ENCODE data around the gene TBCD.
"Not testable (repeated sequence)": the region's sequence is repeated elsewhere in the genome, so short reads cannot be mapped to it uniquely, and the experiment has no call there.

TBCD gene

GRCh38 chr17:82950525-82951102 is 198.7 kb downstream of the TBCD start:
- H3K27me3 ChIP-seq (replicated peaks; ENCODE audit: insufficient read depth, low read length): no peaks in the 10 kb centered on the region
- H2AFZ ChIP-seq (ENCODE audit: low read length): no peak overlapping the region
- H3K36me3 ChIP-seq (replicated peaks; ENCODE audit: insufficient read depth, low read length): no peaks in the 10 kb centered on the region
- H3K79me2 ChIP-seq (ENCODE audit: low read length): no peaks in the 10 kb centered on the region
- H3K4me3 ChIP-seq (ENCODE audit: low read length): no peak overlapping the region
- H3K27ac ChIP-seq (ENCODE audit: low read length): no peak overlapping the region
- no peaks in the 10 kb centered on the region for H3F3A ChIP-seq (ENCODE audit: insufficient read depth, low read length)
- no peak for TF ChIP-seq EZH2phosphoT487 (IDR thresholded peaks at IDR 0.05; ENCODE audit: low read length)
- TF ChIP-seq, protein P1, sequence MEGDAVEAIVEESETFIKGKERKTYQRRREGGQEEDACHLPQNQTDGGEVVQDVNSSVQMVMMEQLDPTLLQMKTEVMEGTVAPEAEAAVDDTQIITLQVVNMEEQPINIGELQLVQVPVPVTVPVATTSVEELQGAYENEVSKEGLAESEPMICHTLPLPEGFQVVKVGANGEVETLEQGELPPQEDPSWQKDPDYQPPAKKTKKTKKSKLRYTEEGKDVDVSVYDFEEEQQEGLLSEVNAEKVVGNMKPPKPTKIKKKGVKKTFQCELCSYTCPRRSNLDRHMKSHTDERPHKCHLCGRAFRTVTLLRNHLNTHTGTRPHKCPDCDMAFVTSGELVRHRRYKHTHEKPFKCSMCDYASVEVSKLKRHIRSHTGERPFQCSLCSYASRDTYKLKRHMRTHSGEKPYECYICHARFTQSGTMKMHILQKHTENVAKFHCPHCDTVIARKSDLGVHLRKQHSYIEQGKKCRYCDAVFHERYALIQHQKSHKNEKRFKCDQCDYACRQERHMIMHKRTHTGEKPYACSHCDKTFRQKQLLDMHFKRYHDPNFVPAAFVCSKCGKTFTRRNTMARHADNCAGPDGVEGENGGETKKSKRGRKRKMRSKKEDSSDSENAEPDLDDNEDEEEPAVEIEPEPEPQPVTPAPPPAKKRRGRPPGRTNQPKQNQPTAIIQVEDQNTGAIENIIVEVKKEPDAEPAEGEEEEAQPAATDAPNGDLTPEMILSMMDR (IDR thresholded peaks at IDR 0.05; ENCODE audit: low read length): no peak
- TF ChIP-seq EZH2 (optimal IDR thresholded peaks at IDR 0.05; ENCODE audit: low read depth, low read length): no peak
- H3K9ac ChIP-seq (ENCODE audit: low read length): no peak overlapping the region
- no peak overlapping the region for H3K4me2 ChIP-seq (ENCODE audit: low read depth, low read length)
- no peak for DNase-seq
- H4K20me1 ChIP-seq (ENCODE audit: insufficient read depth, low read length): no peaks in the 10 kb centered on the region
- no peaks in the 10 kb centered on the region for H3K9me2 ChIP-seq (replicated peaks; ENCODE audit: insufficient read depth, low read length)
- no peaks in the 10 kb centered on the region for H3K9me3 ChIP-seq (replicated peaks; ENCODE audit: insufficient read depth, low read length)
- no peaks in the 10 kb centered on the region for H3K4me1 ChIP-seq (ENCODE audit: low read length)

GRCh38 chr17:82952019-82952418 is 200.2 kb downstream of the TBCD start:
- Histone ChIP-seq H3K4me2 (ENCODE audit: low read depth, low read length) (no peak overlapping the region), H2AFZ (ENCODE audit: low read length) (no peak overlapping the region), H3K9me3 (replicated peaks; ENCODE audit: insufficient read depth, low read length) (no peaks in the 10 kb centered on the region), H3F3A (ENCODE audit: insufficient read depth, low read length) (no peaks in the 10 kb centered on the region), H3K9ac (ENCODE audit: low read length) (no peak overlapping the region), H3K4me1 (ENCODE audit: low read length) (no peaks in the 10 kb centered on the region), H3K27ac (ENCODE audit: low read length) (no peak overlapping the region), H3K4me3 (ENCODE audit: low read length) (no peak overlapping the region), H3K36me3 (replicated peaks; ENCODE audit: insufficient read depth, low read length) (no peaks in the 10 kb centered on the region), H4K20me1 (ENCODE audit: insufficient read depth, low read length) (no peaks in the 10 kb centered on the region), H3K79me2 (ENCODE audit: low read length) (no peaks in the 10 kb centered on the region), H3K9me2 (replicated peaks; ENCODE audit: insufficient read depth, low read length) (no peaks in the 10 kb centered on the region), H3K27me3 (replicated peaks; ENCODE audit: insufficient read depth, low read length) (no peaks in the 10 kb centered on the region)
- TF ChIP-seq EZH2phosphoT487 (IDR thresholded peaks at IDR 0.05; ENCODE audit: low read length) (no peak), EZH2 (optimal IDR thresholded peaks at IDR 0.05; ENCODE audit: low read depth, low read length) (no peak)
- DNase-seq: no peak

- not testable (repeated sequence) for H3K79me2 ChIP-seq (ENCODE audit: low read length); DNase-seq; H3K9ac ChIP-seq (ENCODE audit: low read length); H3K9me2 ChIP-seq (replicated peaks; ENCODE audit: insufficient read depth, low read length); H3K36me3 ChIP-seq (replicated peaks; ENCODE audit: insufficient read depth, low read length); H3K27me3 ChIP-seq (replicated peaks; ENCODE audit: insufficient read depth, low read length); H3F3A ChIP-seq (ENCODE audit: insufficient read depth, low read length); H3K9me3 ChIP-seq (replicated peaks; ENCODE audit: insufficient read depth, low read length); H3K27ac ChIP-seq (ENCODE audit: low read length); H3K4me3 ChIP-seq (ENCODE audit: low read length); H2AFZ ChIP-seq (ENCODE audit: low read length); H3K4me2 ChIP-seq (ENCODE audit: low read depth, low read length); H4K20me1 ChIP-seq (ENCODE audit: insufficient read depth, low read length); H3K4me1 ChIP-seq (ENCODE audit: low read length)
Measured at GRCh38 chr17:82955106-82955505, 203.2 kb downstream of the TBCD start.

DNA sequence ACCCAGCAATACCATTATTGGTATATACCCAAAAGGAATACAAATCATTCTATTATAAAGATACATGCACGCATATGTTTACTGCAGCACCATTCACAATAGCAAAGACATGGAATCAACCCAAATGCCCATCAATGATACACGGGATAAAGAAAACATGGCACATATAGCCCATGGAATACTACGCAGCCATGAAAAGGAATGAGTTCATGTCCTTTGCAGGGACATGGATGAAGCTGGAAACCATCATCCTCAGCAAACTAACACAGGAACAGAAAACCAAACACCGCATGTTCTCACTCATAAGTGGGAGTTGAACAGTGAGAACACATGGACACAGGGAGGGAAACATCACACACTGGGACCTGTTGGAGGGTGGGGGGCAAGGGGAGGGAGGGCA is 203.8 kb downstream of the TBCD start:
- H3K4me3 ChIP-seq (ENCODE audit: low read length); DNase-seq; H3K9ac ChIP-seq (ENCODE audit: low read length); H3K79me2 ChIP-seq (ENCODE audit: low read length); H3K9me2 ChIP-seq (replicated peaks; ENCODE audit: insufficient read depth, low read length); H4K20me1 ChIP-seq (ENCODE audit: insufficient read depth, low read length); H3K27ac ChIP-seq (ENCODE audit: low read length); H3K9me3 ChIP-seq (replicated peaks; ENCODE audit: insufficient read depth, low read length); H3K4me2 ChIP-seq (ENCODE audit: low read depth, low read length); H3K4me1 ChIP-seq (ENCODE audit: low read length); H2AFZ ChIP-seq (ENCODE audit: low read length); H3F3A ChIP-seq (ENCODE audit: insufficient read depth, low read length); H3K36me3 ChIP-seq (replicated peaks; ENCODE audit: insufficient read depth, low read length); H3K27me3 ChIP-seq (replicated peaks; ENCODE audit: insufficient read depth, low read length): not testable (repeated sequence)

GRCh38 chr17:82956146-82956725 is 204.4 kb downstream of the TBCD start:
- H3K27ac ChIP-seq (ENCODE audit: low read length): no peak overlapping the region
- TF ChIP-seq, protein P1 (IDR thresholded peaks at IDR 0.05; ENCODE audit: low read length): no peak
- no peak for TF ChIP-seq EZH2phosphoT487 (IDR thresholded peaks at IDR 0.05; ENCODE audit: low read length)
- no peak for TF ChIP-seq EZH2 (optimal IDR thresholded peaks at IDR 0.05; ENCODE audit: low read depth, low read length)
- no peaks in the 10 kb centered on the region for H3K36me3 ChIP-seq (replicated peaks; ENCODE audit: insufficient read depth, low read length)
- DNase-seq: no peak
- H3K9ac ChIP-seq (ENCODE audit: low read length): no peak overlapping the region
- no peak overlapping the region for H2AFZ ChIP-seq (ENCODE audit: low read length)
- H3K9me2 ChIP-seq (replicated peaks; ENCODE audit: insufficient read depth, low read length): no peaks in the 10 kb centered on the region
- no peaks in the 10 kb centered on the region for H3K79me2 ChIP-seq (ENCODE audit: low read length)
- no peaks in the 10 kb centered on the region for H4K20me1 ChIP-seq (ENCODE audit: insufficient read depth, low read length)
- no peaks in the 10 kb centered on the region for H3K4me1 ChIP-seq (ENCODE audit: low read length)
- H3K4me3 ChIP-seq (ENCODE audit: low read length): no peak overlapping the region
- no peaks in the 10 kb centered on the region for H3F3A ChIP-seq (ENCODE audit: insufficient read depth, low read length)
- H3K4me2 ChIP-seq (ENCODE audit: low read depth, low read length): no peak overlapping the region
- no peaks in the 10 kb centered on the region for H3K9me3 ChIP-seq (replicated peaks; ENCODE audit: insufficient read depth, low read length)
- H3K27me3 ChIP-seq (replicated peaks; ENCODE audit: insufficient read depth, low read length): peaks cover 4% of the 10 kb centered on the region; the same call in 1 of the 2 replicates
